ENCODE results near the gene APOC3. TPM values are rescaled to one million over a fixed set of nuclear protein-coding genes. Genes with fewer than 3 reads are reported as not detected.
A peak's percentile ranks its signal among the peaks of the same experiment; 100 is the strongest.

APOC3 gene
- total RNA-seq, 1 donor from 2014 or later, result not detected

DNA sequence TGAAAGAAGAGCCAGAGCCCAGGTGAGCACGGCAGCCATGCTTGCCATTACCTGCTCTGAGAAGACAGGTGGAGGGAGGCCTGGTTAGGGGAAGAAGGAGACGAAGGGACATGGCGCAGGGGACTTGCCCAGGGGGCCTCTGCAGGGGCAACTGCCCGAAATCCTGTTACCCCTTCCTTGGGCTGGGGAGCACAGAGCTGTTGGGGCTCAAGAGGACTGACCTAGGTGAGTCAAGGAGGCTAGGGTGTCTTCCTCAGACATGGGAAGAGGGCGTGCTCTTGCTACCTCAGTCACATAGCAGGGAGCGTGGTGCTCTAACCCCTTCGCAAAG lies 37.9 kb upstream of the APOC3 start, which contains the start of gene APOA5:
APOA5 (minus strand) TSS at position 67 of the 331 bp plus-strand sequence; CDS start at position 48, 19 bp downstream.
- Histone ChIP-seq H3K36me3 (peaks cover under 1% of the 10 kb centered on the region), H3K27ac (no peak within 1 kb of the TSS), H3K4me1 (peaks cover 26% of the 10 kb centered on the region), H3K9me3 (no peaks in the 10 kb centered on the region), H3K27me3 (ENCODE audit: low read depth) (no peaks in the 10 kb centered on the region), H3K4me3 (peak within 1 kb of the TSS; percentile 19)
- ATAC-seq (no peak), DNase-seq (no peak)
- TF ChIP-seq, protein P1, sequence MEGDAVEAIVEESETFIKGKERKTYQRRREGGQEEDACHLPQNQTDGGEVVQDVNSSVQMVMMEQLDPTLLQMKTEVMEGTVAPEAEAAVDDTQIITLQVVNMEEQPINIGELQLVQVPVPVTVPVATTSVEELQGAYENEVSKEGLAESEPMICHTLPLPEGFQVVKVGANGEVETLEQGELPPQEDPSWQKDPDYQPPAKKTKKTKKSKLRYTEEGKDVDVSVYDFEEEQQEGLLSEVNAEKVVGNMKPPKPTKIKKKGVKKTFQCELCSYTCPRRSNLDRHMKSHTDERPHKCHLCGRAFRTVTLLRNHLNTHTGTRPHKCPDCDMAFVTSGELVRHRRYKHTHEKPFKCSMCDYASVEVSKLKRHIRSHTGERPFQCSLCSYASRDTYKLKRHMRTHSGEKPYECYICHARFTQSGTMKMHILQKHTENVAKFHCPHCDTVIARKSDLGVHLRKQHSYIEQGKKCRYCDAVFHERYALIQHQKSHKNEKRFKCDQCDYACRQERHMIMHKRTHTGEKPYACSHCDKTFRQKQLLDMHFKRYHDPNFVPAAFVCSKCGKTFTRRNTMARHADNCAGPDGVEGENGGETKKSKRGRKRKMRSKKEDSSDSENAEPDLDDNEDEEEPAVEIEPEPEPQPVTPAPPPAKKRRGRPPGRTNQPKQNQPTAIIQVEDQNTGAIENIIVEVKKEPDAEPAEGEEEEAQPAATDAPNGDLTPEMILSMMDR (IDR thresholded peaks at IDR 0.05), result no peak
- intact Hi-C loops (cut with DNase I), result no loop called here

DNA sequence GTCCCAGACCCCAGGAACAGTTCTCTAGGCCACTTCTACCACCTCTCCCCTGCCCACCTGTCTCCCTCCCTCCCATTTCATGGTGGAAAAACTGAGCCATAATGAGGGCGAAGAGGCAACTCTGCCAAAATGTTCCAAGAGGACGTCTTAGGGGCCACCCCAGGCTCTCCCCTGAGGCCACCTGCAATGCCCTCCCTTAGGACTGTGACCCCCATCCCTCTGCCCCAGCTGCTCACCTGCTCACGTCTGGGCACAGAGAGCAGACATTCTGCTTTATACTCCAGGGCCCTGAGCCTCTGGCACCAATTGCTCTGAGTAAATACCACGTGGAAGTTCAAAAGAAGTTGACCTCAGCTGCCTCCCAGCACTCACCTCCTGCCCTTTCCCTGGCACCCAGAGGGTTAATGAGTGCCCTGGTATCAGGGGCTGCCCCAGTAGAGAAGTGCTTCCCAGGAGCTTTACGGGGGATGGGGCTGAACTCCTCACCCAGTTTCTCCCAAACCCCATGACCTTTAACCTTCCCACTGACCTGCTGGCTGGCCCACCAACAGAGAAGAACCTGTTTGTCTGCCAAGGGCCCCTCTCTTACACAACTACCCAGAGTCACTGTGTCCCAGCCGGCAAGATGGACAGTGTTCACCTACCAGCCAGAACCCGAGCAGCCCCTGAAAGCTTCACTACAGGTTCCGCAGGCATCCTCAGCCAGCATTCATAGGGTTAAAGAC lies 37.4 kb upstream of the APOC3 start:
- no peak overlapping the region for H3K4me3 ChIP-seq
- TF ChIP-seq, protein P1 (IDR thresholded peaks at IDR 0.05), result no peak
- ATAC-seq (no peak), DNase-seq (no peak)
- no peak overlapping the region for H3K27ac ChIP-seq
- no peaks in the 10 kb centered on the region for H3K9me3 ChIP-seq
- intact Hi-C loops (cut with DNase I), result no loop called here
- peaks cover 20% of the 10 kb centered on the region for H3K4me1 ChIP-seq
- H3K36me3 ChIP-seq, result no peaks in the 10 kb centered on the region
- H3K27me3 ChIP-seq (ENCODE audit: low read depth), result no peaks in the 10 kb centered on the region

DNA sequence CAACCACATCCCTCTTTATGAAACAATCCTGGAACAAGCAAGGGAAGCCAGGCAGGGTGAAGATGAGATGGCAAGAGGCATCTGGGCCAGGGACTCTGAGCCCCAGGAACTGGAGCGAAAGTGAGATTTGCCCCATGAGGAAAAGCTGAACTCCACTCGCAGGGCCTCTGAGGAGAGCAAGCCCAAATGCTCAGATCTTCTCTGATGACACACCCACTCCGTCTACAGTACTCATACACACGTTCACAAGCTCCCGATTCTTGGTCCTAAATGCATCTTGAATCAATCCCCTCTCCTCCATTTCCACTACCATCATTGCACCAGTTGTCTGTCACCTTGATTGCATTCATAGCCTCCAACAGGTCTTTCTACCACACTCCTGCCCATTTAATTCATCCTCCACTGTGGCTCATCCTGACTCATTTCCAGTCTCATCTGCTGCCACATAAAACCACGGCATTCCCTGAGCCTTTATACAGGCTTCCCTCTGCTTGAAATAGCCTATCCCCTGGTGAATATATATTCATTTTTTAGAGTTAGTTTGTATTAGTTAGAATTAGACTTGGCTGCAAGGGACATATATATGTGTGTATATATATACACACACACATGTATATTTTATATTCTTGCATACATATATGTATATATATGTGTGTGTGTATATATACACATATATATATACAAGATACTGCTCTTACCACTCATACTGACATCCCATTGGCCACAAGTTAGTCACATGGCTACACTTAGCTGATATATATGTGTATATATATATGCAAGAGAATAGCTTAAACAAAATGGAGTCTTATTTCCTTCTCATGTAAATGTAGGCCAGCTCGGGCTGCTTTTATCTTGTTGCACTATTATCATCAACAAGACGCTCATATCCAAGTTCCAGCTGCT lies 36.6 kb upstream of the APOC3 start:
- Histone ChIP-seq H3K27ac (no peak overlapping the region), H3K4me3 (no peak overlapping the region), H3K4me1 (peaks cover 19% of the 10 kb centered on the region), H3K9me3 (no peaks in the 10 kb centered on the region), H3K36me3 (no peaks in the 10 kb centered on the region), H3K27me3 (ENCODE audit: low read depth) (no peaks in the 10 kb centered on the region)
- ATAC-seq, result no peak
- intact Hi-C loops (cut with DNase I), result no loop called here
- TF ChIP-seq, protein P1 (IDR thresholded peaks at IDR 0.05), result no peak
- DNase-seq, result no peak

DNA sequence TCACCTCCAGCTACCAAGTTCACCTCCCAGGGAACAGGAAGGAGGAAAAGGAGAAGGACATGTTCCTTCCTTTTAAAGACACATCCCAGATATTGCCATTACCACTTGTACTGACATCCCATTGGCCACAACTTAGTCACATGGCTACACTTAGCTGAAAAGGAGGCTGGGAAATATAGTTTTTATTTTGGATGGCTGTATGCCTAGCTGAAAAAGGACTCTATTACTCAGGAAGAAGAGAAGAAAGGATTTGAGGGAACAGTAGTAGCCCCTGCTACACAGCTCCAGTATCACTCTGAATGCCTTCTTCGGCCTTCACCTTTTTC lies 36.0 kb upstream of the APOC3 start:
- Histone ChIP-seq H3K36me3 (no peaks in the 10 kb centered on the region), H3K4me3 (no peak overlapping the region), H3K9me3 (no peaks in the 10 kb centered on the region), H3K27ac (no peak overlapping the region), H3K27me3 (ENCODE audit: low read depth) (no peaks in the 10 kb centered on the region), H3K4me1 (peaks cover 13% of the 10 kb centered on the region)
- TF ChIP-seq, protein P1 (IDR thresholded peaks at IDR 0.05), result no peak
- intact Hi-C loops (cut with DNase I), result no loop called here
- no peak for ATAC-seq
- DNase-seq, result no peak

DNA sequence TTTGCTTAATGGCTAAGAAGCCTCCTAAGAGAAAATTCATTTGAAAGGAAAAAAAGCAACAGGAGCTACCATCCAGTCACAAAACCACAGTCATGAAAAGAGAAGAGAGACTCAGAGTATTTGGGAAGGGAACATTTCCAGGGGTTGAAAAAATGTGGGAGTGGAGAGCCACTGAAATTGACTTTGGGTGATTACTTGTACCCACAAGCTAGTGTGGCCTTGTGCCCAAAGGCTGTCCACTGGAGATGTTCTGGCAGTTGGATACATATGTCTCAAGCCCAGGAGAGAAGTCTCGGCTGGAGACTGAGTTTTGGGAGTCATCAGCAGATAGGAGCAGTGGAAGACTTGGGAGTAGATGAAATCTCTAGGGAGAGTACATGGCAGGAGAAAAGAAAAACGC lies 34.9 kb upstream of the APOC3 start:
- intact Hi-C loops (cut with DNase I), result no loop called here
- peaks cover 11% of the 10 kb centered on the region for H3K4me1 ChIP-seq
- no peak for DNase-seq

More for the DNA sequence above, 34.9 kb upstream of the APOC3 start:
- ATAC-seq, result no peak
- Histone ChIP-seq H3K36me3 (no peaks in the 10 kb centered on the region), H3K4me3 (no peak overlapping the region), H3K27me3 (ENCODE audit: low read depth) (no peaks in the 10 kb centered on the region), H3K9me3 (no peaks in the 10 kb centered on the region), H3K27ac (no peak overlapping the region)
- TF ChIP-seq, protein P1 (IDR thresholded peaks at IDR 0.05), result no peak
